GM12891 (cell line): ENCODE measurements around the gene NRXN3.

Source experiments
- POLR2A ChIP-seq: IDR thresholded peaks from 2 replicates; pipeline ENCODE4 v1.6.1; 2011; ENCODE audit warnings: low read depth, low read length, control low read depth
- POLR2AphosphoS5 ChIP-seq: IDR thresholded peaks from 2 replicates; pipeline ENCODE4 v1.6.1; 2011; ENCODE audit warnings: low read depth, low read length, control low read depth
- TAF1 ChIP-seq: IDR thresholded peaks from 2 replicates; pipeline ENCODE4 v1.6.1; 2011; ENCODE audit warnings: low read depth, low read length, control low read depth

DNA sequence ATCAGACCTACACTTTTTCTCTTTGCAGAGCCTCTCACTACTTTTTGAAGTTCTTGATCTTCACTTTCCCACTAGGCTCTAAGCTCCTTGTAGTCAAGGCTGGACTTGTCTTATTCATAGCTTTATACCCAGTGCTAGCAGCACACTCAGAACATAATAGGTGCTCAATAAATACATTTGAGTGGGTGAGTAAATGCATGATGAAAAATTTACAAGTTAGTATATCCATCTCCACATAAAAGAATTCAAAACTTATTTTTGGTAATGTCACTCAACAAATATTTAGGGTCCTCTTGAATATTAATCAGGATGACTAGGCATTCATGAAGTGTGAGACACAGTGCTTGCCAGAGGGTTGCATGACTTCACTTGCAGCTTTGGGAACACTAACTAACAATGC is 52.6 kb downstream of the NRXN3 start:
- no peak for TF ChIP-seq POLR2A
- TF ChIP-seq POLR2AphosphoS5, result no peak
- no peak for TF ChIP-seq TAF1
